BE2C (cell line): ENCODE measurements around the gene EFNA3.

Experiments
- DNase-seq: peaks from one replicate; pipeline ENCODE4 v3.0.0-alpha.2; 2020
- H3K27me3 ChIP-seq: fragments of 250-450 bp; sonication (Bioruptor Pico); 2 replicates; pipeline ENCODE4 v1.5.1; 2020; ENCODE audit warnings: mild to moderate bottlenecking
- H3K36me3 ChIP-seq: fragments of 250-450 bp; sonication (Bioruptor Pico); 2 replicates; pipeline ENCODE4 v1.5.1; 2020; ENCODE audit warnings: mild to moderate bottlenecking
- H3K4me1 ChIP-seq: fragments of 250-450 bp; sonication (Bioruptor Pico); 2 replicates; pipeline ENCODE4 v1.5.1; 2020
- H3K4me3 ChIP-seq: 2 replicates; pipeline ENCODE4 v1.5.1; 2011; ENCODE audit warnings: low read depth, low read length
- H3K9me3 ChIP-seq: fragments of 250-450 bp; sonication (Bioruptor Pico); 2 replicates; pipeline ENCODE4 v1.5.1; 2020
- TF ChIP-seq, protein P1 (sequence below): IDR thresholded peaks from 2 replicates; pipeline ENCODE4 v1.5.1; 2012; ENCODE audit warnings: mild to moderate bottlenecking, low read depth, low read length

The EFNA3 gene

DNA sequence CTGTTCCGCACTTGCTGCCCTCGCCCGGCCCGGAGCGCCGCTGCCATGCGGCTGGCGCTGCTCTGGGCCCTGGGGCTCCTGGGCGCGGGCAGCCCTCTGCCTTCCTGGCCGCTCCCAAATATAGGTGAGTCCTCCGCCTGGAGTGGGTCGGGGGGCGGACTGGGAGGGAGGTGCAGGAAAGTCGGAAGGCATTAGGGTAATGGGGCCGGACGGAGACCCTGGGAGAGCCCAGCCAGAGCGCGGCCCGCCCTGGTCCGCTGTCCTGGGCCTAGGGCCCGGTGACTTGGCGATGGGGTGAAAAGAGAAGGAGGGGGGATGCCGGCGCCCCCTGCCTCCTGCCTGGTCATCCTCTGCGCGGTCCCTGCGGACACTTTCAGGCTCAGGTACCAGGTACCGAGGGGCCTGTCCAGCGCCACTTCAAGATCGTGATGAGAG is 27.3 kb upstream of the EFNA3 start:
- TF ChIP-seq, protein P1, sequence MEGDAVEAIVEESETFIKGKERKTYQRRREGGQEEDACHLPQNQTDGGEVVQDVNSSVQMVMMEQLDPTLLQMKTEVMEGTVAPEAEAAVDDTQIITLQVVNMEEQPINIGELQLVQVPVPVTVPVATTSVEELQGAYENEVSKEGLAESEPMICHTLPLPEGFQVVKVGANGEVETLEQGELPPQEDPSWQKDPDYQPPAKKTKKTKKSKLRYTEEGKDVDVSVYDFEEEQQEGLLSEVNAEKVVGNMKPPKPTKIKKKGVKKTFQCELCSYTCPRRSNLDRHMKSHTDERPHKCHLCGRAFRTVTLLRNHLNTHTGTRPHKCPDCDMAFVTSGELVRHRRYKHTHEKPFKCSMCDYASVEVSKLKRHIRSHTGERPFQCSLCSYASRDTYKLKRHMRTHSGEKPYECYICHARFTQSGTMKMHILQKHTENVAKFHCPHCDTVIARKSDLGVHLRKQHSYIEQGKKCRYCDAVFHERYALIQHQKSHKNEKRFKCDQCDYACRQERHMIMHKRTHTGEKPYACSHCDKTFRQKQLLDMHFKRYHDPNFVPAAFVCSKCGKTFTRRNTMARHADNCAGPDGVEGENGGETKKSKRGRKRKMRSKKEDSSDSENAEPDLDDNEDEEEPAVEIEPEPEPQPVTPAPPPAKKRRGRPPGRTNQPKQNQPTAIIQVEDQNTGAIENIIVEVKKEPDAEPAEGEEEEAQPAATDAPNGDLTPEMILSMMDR = no peak
- DNase-seq = no peak
- Histone ChIP-seq H3K27me3 (no peaks in the 10 kb centered on the region), H3K36me3 (peaks cover 6% of the 10 kb centered on the region; the same call in 1 of the 2 replicates), H3K4me3 (peak overlapping the region; percentile 85), H3K4me1 (peaks cover 8% of the 10 kb centered on the region), H3K9me3 (no peaks in the 10 kb centered on the region)

DNA sequence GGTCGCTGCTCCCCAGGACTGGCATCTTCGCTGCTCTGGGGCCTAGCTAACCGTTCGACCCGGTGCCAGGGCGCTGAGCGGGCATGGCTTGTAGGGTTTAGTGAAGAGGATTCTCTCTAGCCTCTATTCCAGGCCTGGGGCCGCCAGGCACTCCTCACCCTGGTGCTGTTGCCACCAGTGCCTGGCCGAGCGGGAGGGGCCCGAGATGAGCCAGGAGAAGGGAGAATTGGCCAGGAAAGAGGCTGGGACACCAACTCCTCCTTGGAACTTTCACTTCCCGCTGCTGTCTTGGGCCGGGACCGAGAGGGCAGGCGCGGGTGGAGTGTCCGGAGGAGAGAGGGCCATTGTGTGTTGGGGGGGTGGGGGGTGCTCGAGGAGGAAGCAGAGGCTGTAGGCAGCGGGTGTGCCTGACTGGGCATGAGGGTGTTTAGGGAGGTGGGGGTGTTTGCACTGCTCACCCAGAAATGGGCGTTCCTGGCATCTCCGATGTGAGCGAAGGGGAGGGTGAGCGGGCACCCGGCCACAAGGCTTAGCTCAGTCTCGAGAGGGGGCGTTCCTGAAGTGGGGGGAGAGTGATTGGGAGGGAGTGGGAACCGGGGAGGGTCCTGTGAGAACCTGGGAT is 26.7 kb upstream of the EFNA3 start:
- Histone ChIP-seq H3K27me3 (no peaks in the 10 kb centered on the region), H3K9me3 (no peaks in the 10 kb centered on the region), H3K36me3 (peaks cover 6% of the 10 kb centered on the region; the same call in 1 of the 2 replicates), H3K4me3 (peak overlapping the region; percentile 85), H3K4me1 (peaks cover 8% of the 10 kb centered on the region)
- peak; percentile 52 for DNase-seq
- TF ChIP-seq, protein P1 = no peak

DNA sequence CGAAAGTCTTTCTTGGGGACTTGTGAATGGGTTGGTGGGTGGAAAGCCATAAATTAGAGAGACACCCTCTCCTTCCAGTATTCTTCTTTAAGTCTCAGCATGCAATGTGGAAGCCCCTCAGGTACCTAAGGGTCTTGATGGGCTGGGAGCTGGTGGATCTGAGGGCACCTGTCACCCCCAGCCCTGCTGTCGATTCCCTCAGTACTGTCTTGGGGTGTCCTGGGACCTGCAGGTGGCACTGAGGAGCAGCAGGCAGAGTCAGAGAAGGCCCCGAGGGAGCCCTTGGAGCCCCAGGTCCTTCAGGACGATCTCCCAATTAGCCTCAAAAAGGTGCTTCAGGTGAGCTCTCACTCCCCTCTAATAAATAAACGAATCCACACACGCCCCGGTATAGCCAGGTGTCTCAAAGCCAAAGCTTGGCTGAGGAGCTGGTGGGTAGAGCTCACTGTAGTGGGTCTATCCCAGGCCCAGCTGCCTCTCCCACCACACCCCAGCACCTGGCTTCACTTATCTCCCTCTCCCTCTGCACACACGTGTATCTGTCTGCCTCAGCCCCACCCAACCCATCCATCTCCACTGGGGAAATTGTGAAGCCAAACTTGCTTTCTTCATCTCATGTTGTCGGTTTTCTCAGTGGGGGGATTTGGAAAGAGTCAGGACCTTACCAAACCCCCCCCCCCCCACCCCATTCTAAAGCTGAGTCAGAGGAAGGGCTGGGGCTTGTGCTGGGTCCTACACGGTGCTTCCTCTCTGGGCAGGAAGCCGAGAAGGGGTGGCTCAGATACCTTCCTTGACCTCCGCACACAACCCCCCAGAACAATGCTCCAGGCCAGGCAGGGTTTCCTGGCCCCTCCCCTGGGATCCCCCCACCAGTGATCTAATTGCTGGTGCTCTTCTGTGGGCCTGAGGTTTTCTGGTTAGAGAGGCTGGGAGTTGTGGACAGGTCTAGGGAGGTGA is 25.9 kb upstream of the EFNA3 start:
- Histone ChIP-seq H3K36me3 (peaks cover 6% of the 10 kb centered on the region; the same call in 1 of the 2 replicates), H3K4me3 (peak overlapping the region; percentile 85), H3K27me3 (no peaks in the 10 kb centered on the region), H3K4me1 (peaks cover 8% of the 10 kb centered on the region), H3K9me3 (no peaks in the 10 kb centered on the region)
- TF ChIP-seq, protein P1 = peak; percentile 42
- no peak for DNase-seq

DNA sequence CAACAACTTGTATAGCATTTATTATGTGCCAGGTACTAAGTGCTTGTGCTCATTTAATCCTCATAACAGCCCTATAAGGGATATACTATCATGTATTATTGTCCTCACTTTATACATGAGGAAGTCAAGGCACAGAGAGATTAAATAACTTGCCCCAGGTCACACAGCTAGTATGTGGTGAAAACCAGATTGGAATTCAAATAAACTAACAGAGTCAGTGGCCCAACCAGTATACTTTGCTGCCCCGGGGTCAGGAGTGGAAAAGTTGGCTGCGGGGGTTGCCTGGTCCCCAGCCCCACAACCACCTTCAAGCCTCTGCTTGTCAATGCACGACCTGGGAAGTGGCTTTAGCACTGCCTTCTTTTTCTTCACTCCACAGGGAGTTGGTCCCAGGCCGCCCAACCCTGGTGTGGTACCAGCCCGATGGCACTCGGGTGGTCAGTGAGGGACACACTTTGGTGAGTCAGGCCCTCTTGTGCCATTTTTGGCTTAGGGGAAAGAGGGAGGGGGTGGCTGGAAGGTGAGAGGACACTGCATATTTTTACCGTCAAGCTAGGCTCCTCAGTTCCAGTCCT is 25.0 kb upstream of the EFNA3 start:
- H3K4me3 ChIP-seq = no peak overlapping the region
- peaks cover 6% of the 10 kb centered on the region; the same call in 1 of the 2 replicates for H3K36me3 ChIP-seq
- no peak for DNase-seq
- H3K9me3 ChIP-seq = no peaks in the 10 kb centered on the region
- TF ChIP-seq, protein P1 = no peak
- no peaks in the 10 kb centered on the region for H3K27me3 ChIP-seq
- peaks cover 8% of the 10 kb centered on the region for H3K4me1 ChIP-seq

DNA sequence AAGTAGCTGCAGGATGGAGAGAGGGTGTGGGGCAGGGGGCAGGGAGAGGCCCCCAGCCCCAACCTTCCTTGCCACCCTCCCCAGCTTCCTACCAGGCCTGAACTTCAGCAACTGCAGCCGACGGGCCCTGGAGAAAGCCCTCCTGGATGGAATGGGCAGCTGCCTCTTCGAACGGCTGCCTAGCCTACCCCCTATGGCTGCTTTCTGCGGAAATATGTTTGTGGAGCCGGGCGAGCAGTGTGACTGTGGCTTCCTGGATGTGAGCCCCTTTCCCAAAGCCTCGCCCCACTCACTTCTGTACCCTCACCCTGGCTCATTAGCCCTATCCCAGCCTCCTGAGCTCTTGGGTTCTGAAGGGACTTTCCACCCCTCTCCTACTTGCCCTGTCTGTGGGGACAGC is 21.5 kb upstream of the EFNA3 start:
- H3K4me1 ChIP-seq = no peaks in the 10 kb centered on the region; the same call in none of the 2 replicates
- no peak for DNase-seq
- H3K27me3 ChIP-seq = no peaks in the 10 kb centered on the region
- TF ChIP-seq, protein P1 = no peak
- H3K9me3 ChIP-seq = no peaks in the 10 kb centered on the region
- no peak overlapping the region for H3K4me3 ChIP-seq
- peaks cover 6% of the 10 kb centered on the region; the same call in 1 of the 2 replicates for H3K36me3 ChIP-seq
